OCI-LY7 (cell line): ENCODE data around the gene NOL4L. TPM values are rescaled to one million over a fixed set of nuclear protein-coding genes. Genes with fewer than 3 reads are reported as not detected.

Experiments
- BruUV-seq: library from RNA; stranded (reverse); fragments of 400-500 nt; replicated peaks from 2 replicates; lab custom pipeline; 2021; lab: Mats Ljungman, UMichigan
- CTCF ChIA-PET: fragments of 300-600 bp; sonication (Branson Sonifier 250); formaldehyde crosslinking; loops from one replicate; lab custom pipeline; 2022; ENCODE audit warnings: antibody characterized with exemption; ENCODE audit not compliant: unreplicated experiment; lab: Charles Lee
- POLR2A ChIA-PET: fragments of 300-600 bp; sonication (Branson Sonifier 250); formaldehyde crosslinking; loops from one replicate; lab custom pipeline; 2022; ENCODE audit warnings: antibody characterized with exemption; lab: Charles Lee
- DNase-seq: peaks from one replicate; pipeline ENCODE4 v3.0.0-alpha.2; 2015; ENCODE audit warnings: low spot score
- H2AFZ ChIP-seq: fragments of 200-600 bp; sonication (generic), shearing (Covaris generic); 2 replicates; pipeline ENCODE4 v1.6.1; 2014; ENCODE audit warnings: mild to moderate bottlenecking, antibody characterized with exemption, low read length, moderate library complexity
- H3K27ac ChIP-seq: fragments of 200-600 bp; sonication (generic); 2 replicates; pipeline ENCODE4 v1.5.1; 2014; ENCODE audit warnings: mixed run types, low read depth, mild to moderate bottlenecking, moderate library complexity, low read length, inconsistent platforms; ENCODE audit not compliant: poor library complexity, severe bottlenecking
- H3K36me3 ChIP-seq: fragments of 200-600 bp; sonication (generic); 2 replicates; pipeline ENCODE4 v1.6.1; 2014; ENCODE audit warnings: mild to moderate bottlenecking, antibody characterized with exemption, low read length, moderate library complexity, mixed read lengths; ENCODE audit not compliant: insufficient read depth
- H3K4me1 ChIP-seq: fragments of 200-600 bp; sonication (generic); 2 replicates; pipeline ENCODE4 v1.5.1; 2014; ENCODE audit warnings: mild to moderate bottlenecking, low read length; ENCODE audit not compliant: insufficient read depth, poor library complexity, severe bottlenecking
- H3K4me2 ChIP-seq: fragments of 200-600 bp; sonication (generic); 2 replicates; pipeline ENCODE4 v1.6.1; 2014; ENCODE audit warnings: mild to moderate bottlenecking, low read length
- H3K4me3 ChIP-seq: fragments of 200-600 bp; sonication (generic); 2 replicates; pipeline ENCODE4 v1.5.1; 2014; ENCODE audit warnings: mild to moderate bottlenecking, low read depth, low read length; ENCODE audit not compliant: poor library complexity, severe bottlenecking
- H3K79me2 ChIP-seq: fragments of 200-600 bp; sonication (generic); 2 replicates; pipeline ENCODE4 v1.6.1; 2016; ENCODE audit warnings: low read depth, mild to moderate bottlenecking, low read length, moderate library complexity, mixed read lengths; ENCODE audit not compliant: insufficient read depth
- H3K9me2 ChIP-seq: fragments of 200-600 bp; sonication (generic); 2 replicates; pipeline ENCODE4 v1.6.1; 2016; ENCODE audit warnings: mild to moderate bottlenecking, low read length, mixed read lengths; ENCODE audit not compliant: insufficient read depth
- H3K9me3 ChIP-seq: fragments of 200-600 bp; sonication (generic); 2 replicates; pipeline ENCODE4 v1.6.1; 2014; ENCODE audit warnings: mild to moderate bottlenecking, mixed run types, low read length, mixed read lengths
- H4K20me1 ChIP-seq: fragments of 200-600 bp; sonication (generic); 2 replicates; pipeline ENCODE4 v1.6.1; 2014; ENCODE audit warnings: mild to moderate bottlenecking, antibody characterized with exemption, low read length, moderate library complexity, mixed read lengths; ENCODE audit not compliant: insufficient read depth
- CTCF ChIP-seq: fragments of 200-600 bp; sonication (generic); conservative IDR thresholded peaks from 2 replicates; pipeline ENCODE4 v1.5.1; 2014; ENCODE audit warnings: mild to moderate bottlenecking, antibody characterized with exemption, low read length, moderate library complexity, mixed read lengths
- EZH2phosphoT487 ChIP-seq: fragments of 200-600 bp; sonication (generic); IDR thresholded peaks from 2 replicates; pipeline ENCODE4 v1.6.1; 2018; ENCODE audit warnings: low read depth, borderline replicate concordance, mild to moderate bottlenecking, mixed run types, antibody characterized with exemption, low read length, moderate library complexity, mixed read lengths
- intact Hi-C: fragments of 100-400 bp; cut with micrococcal nuclease; formaldehyde crosslinking; loops from one replicate; pipeline ENCODE4 v1.10.0; 2022; ENCODE audit not compliant: unreplicated experiment
- total RNA-seq, 2 experiments: library from RNA; depleted of rRNA in 1 of 2; stranded (reverse); fragments of >200 nt in 1 of 2; shearing (Covaris generic) in 1 of 2; gene quantifications; 2 replicates each; pipeline ENCODE4 v1.2.3, GENCODE V29; 2014 to 2022

NOL4L gene
- total RNA-seq, 2 experiments from 2014 or later, result 3.9 to 4.2 TPM

GRCh38 chr20:32474717-32474966 lies 110.5 kb downstream of the NOL4L start:
- no peaks in the 10 kb centered on the region for H3K4me1 ChIP-seq

GRCh38 chr20:32474009-32474716 lies 111.0 kb downstream of the NOL4L start:
- POLR2A ChIA-PET, result no interaction called here
- no peaks in the 10 kb centered on the region for H3K4me1 ChIP-seq
- CTCF ChIA-PET, result no interaction called here
- no peak for DNase-seq
- H3K9me2 ChIP-seq, result no peaks in the 10 kb centered on the region
- H3K79me2 ChIP-seq, result no peaks in the 10 kb centered on the region
- intact Hi-C loops, result no loop called here
- H3K4me2 ChIP-seq, result no peak overlapping the region
- no peaks in the 10 kb centered on the region for H3K9me3 ChIP-seq
- no peak overlapping the region for H3K27ac ChIP-seq
- H2AFZ ChIP-seq, result no peak overlapping the region
- no TSS peak for BruUV-seq
- TF ChIP-seq EZH2phosphoT487 (no peak), CTCF (no peak)
- no peak overlapping the region for H3K4me3 ChIP-seq
- no peaks in the 10 kb centered on the region for H3K36me3 ChIP-seq
- no peaks in the 10 kb centered on the region for H4K20me1 ChIP-seq

More at GRCh38 chr20:32474717-32474966, 110.5 kb downstream of the NOL4L start:
- DNase-seq, result no peak
- Histone ChIP-seq H4K20me1 (no peaks in the 10 kb centered on the region), H3K27ac (no peak overlapping the region), H2AFZ (no peak overlapping the region), H3K4me2 (no peak overlapping the region), H3K4me3 (no peak overlapping the region), H3K9me3 (no peaks in the 10 kb centered on the region), H3K36me3 (no peaks in the 10 kb centered on the region), H3K79me2 (no peaks in the 10 kb centered on the region), H3K9me2 (no peaks in the 10 kb centered on the region)
- intact Hi-C loops, result no loop called here
- POLR2A ChIA-PET, result interaction anchor here (0.7 kb wide), 1 partner anchor 28 kb away, joined by 3 read pairs; no protein-coding TSS in a partner anchor
- TF ChIP-seq EZH2phosphoT487, result no peak
- no peak for TF ChIP-seq CTCF
- BruUV-seq, result no TSS peak
- CTCF ChIA-PET, result no interaction called here

- CTCF ChIA-PET, result no interaction called here
- Histone ChIP-seq H3K4me1 (no peaks in the 10 kb centered on the region), H3K9me2 (no peaks in the 10 kb centered on the region), H3K27ac (no peak overlapping the region), H3K79me2 (no peaks in the 10 kb centered on the region), H3K36me3 (no peaks in the 10 kb centered on the region), H3K4me3 (no peak overlapping the region), H2AFZ (no peak overlapping the region), H3K9me3 (no peaks in the 10 kb centered on the region), H3K4me2 (no peak overlapping the region), H4K20me1 (no peaks in the 10 kb centered on the region)
- TF ChIP-seq CTCF (no peak), EZH2phosphoT487 (no peak)
- intact Hi-C loops, result no loop called here
- DNase-seq, result no peak
- POLR2A ChIA-PET, result no interaction called here
- no TSS peak for BruUV-seq
Observed at GRCh38 chr20:32473231-32474008, 111.7 kb downstream of the NOL4L start.
